HG03565 (cell line): ENCODE measurements around the gene HOXB5.

ENCODE experiments used
- ATAC-seq: cut with Tn5 transposase; IDR thresholded peaks from one replicate; pipeline ENCODE4 v1.9.1; 2021; ENCODE audit warnings: mild to moderate bottlenecking, moderate library complexity; ENCODE audit not compliant: unreplicated experiment

The HOXB5 gene

GRCh38 chr17:48551214-48551555 lies 42.4 kb downstream of the HOXB5 start:
- no peak for ATAC-seq

- ATAC-seq: no peak
Measured at GRCh38 chr17:48550502-48551213, 42.9 kb downstream of the HOXB5 start.

GRCh38 chr17:48549914-48550501 lies 43.6 kb downstream of the HOXB5 start:
- ATAC-seq: no peak

GRCh38 chr17:48549281-48549630 lies 44.3 kb downstream of the HOXB5 start:
- ATAC-seq: no peak

- ATAC-seq: no peak
Measured at GRCh38 chr17:48548523-48549280, 44.9 kb downstream of the HOXB5 start.

- no peak for ATAC-seq
Measured at GRCh38 chr17:48547808-48548522, 45.6 kb downstream of the HOXB5 start.

- no peak for ATAC-seq
Measured at GRCh38 chr17:48546924-48547807, 46.4 kb downstream of the HOXB5 start.

- no peak for ATAC-seq
Measured at GRCh38 chr17:48546137-48546923, 47.2 kb downstream of the HOXB5 start.

- ATAC-seq: no peak
Measured at GRCh38 chr17:48545539-48545938, 48.0 kb downstream of the HOXB5 start.

GRCh38 chr17:48545022-48545375 lies 48.6 kb downstream of the HOXB5 start, which contains the start of gene HOXB2:
TSS of gene HOXB2 (minus strand) at chr17:48545109. CDS start at chr17:48544911, 198 bp downstream.
- no peak for ATAC-seq

- no peak for ATAC-seq
Measured at GRCh38 chr17:48544349-48545021, 49.1 kb downstream of the HOXB5 start.

GRCh38 chr17:48543854-48544348 lies 49.7 kb downstream of the HOXB5 start:
- no peak for ATAC-seq

- ATAC-seq: no peak
Measured at GRCh38 chr17:48543107-48543853, 50.3 kb downstream of the HOXB5 start.

- ATAC-seq: no peak
Measured at GRCh38 chr17:48542698-48543106, 50.9 kb downstream of the HOXB5 start.

- ATAC-seq: no peak
Measured at GRCh38 chr17:48542114-48542656, 51.4 kb downstream of the HOXB5 start.

GRCh38 chr17:48541577-48542113 lies 51.9 kb downstream of the HOXB5 start:
- ATAC-seq: no peak
